GM12892 (cell line): ENCODE data around the gene PDE7B.

Experiments
- POLR2A ChIP-seq: IDR thresholded peaks from 2 replicates; pipeline ENCODE4 v1.6.1; 2011; ENCODE audit warnings: low read depth, low read length, control low read depth
- POLR2AphosphoS5 ChIP-seq: IDR thresholded peaks from 2 replicates; pipeline ENCODE4 v1.6.1; 2011; ENCODE audit warnings: low read depth, low read length, control low read depth
- TAF1 ChIP-seq: IDR thresholded peaks from 2 replicates; pipeline ENCODE4 v1.6.1; 2011; ENCODE audit warnings: low read depth, mild to moderate bottlenecking, control low read depth, low read length, borderline replicate concordance

GRCh38 chr6:135938576-135939207 is 87.2 kb downstream of the PDE7B start:
- TF ChIP-seq TAF1 (no peak), POLR2A (no peak), POLR2AphosphoS5 (no peak)
